Aorta (tissue), 5 donors: Measurements from ENCODE around the gene DNAJA4. TPM values are rescaled to one million over a fixed set of nuclear protein-coding genes. Genes with fewer than 3 reads are reported as not detected.

Source experiments
- ATAC-seq: fragments of 200-7000 bp; cut with Tn5 transposase; one replicate; pipeline ENCODE4 v1.9.1; 2022; ENCODE audit warnings: moderate library complexity; ENCODE audit not compliant: low FRiP score
- DNase-seq, 2 donors: peaks; one replicate each; pipeline ENCODE4 v3.0.0-alpha.2; 2020
- H3K27ac ChIP-seq, 2 donors: one replicate each; pipeline ENCODE4 v1.5.1; 2013; ENCODE audit warnings: low read length in 2 of 2, mild to moderate bottlenecking in 2 of 2, moderate library complexity in 2 of 2, control low read depth in 1 of 2, inconsistent platforms in 1 of 2, low read depth in 1 of 2
- H3K27me3 ChIP-seq, 2 donors: one replicate each; pipeline ENCODE4 v1.6.1; 2013; ENCODE audit warnings: control low read depth in 1 of 2, low read length in 1 of 2, mild to moderate bottlenecking in 1 of 2, moderate library complexity in 1 of 2; ENCODE audit not compliant: insufficient read depth in 2 of 2, control insufficient read depth in 1 of 2
- H3K36me3 ChIP-seq, 2 donors: one replicate each; pipeline ENCODE4 v1.6.1; 2013; ENCODE audit warnings: control low read depth in 1 of 2, low read length in 1 of 2, mild to moderate bottlenecking in 1 of 2; ENCODE audit not compliant: insufficient read depth in 2 of 2, control insufficient read depth in 1 of 2
- H3K4me1 ChIP-seq, 2 donors: one replicate each; pipeline ENCODE4 v1.6.1; 2013; ENCODE audit warnings: low read length in 2 of 2, control low read depth in 1 of 2, mild to moderate bottlenecking in 1 of 2, moderate library complexity in 1 of 2; ENCODE audit not compliant: insufficient read depth in 2 of 2, control insufficient read depth in 1 of 2
- H3K4me3 ChIP-seq, 2 donors: one replicate each; pipeline ENCODE4 v1.5.1; 2013; ENCODE audit warnings: low read length in 2 of 2, control low read depth in 1 of 2, mild to moderate bottlenecking in 1 of 2
- H3K9me3 ChIP-seq: one replicate; pipeline ENCODE4 v1.6.1; 2013; ENCODE audit warnings: mild to moderate bottlenecking, low read length; ENCODE audit not compliant: control insufficient read depth
- WGBS, 2 donors: extraction: QIAGEN DNeasy Blood & Tissue Kit; methylation state at CpG; one replicate each; pipeline ENCODE4 v1.1.7; 2013; 5-methylcytosine and 5-hydroxymethylcytosine counted together
- intact Hi-C, 2 donors: fragments of 100-400 bp; cut with DNase I; formaldehyde crosslinking; loops; one replicate each; pipeline versions ENCODE4 v1.14.2 to v1.15.0; 2022
- polyA plus RNA-seq, 2 donors: library from polyadenylated mRNA; stranded (reverse); fragments of 200-250 nt; gene quantifications; one replicate each; pipeline ENCODE4 v1.2.3, GENCODE V29; 2013
- total RNA-seq, 2 donors: library from RNA; stranded (reverse); fragmentation: NEBNext Ultra II Directional; extraction: Animal tissue kit (Norgen Biotek cat#: 25700); gene quantifications; one replicate each; pipeline ENCODE4 v1.2.1, GENCODE V29; 2021
- donor health status: healthy with polysubstance abuse.
- donor health status: Bipolar disorder and iron deficiency.
- donor health status: DM: no; HTN: no; CAD: no.
- donor health status: DM: no; HTN: no; CAD: no.
- donor health status: DM: yes; HTN: yes; CAD: no.

The DNAJA4 gene
- total and polyA plus RNA-seq, 4 donors: 12.0 to 53.0 (median 18.6) TPM

- intact Hi-C loops: no loop called here
- no peaks in the 10 kb centered on the region for H3K4me1 ChIP-seq
Observed at GRCh38 chr15:78320183-78320582, 55.8 kb downstream of the DNAJA4 start.

GRCh38 chr15:78321041-78321570 is 56.7 kb downstream of the DNAJA4 start:
- intact Hi-C loops: no loop called here

More at GRCh38 chr15:78320183-78320582, 55.8 kb downstream of the DNAJA4 start:
- H3K27ac ChIP-seq: no peak overlapping the region
- DNase-seq: no peak
- no peak overlapping the region for H3K4me3 ChIP-seq
- ATAC-seq: no peak
- H3K27me3 ChIP-seq: no peaks in the 10 kb centered on the region
- WGBS, 2 donors: 91 to 94% methylated on average over 5 of the region's 5 CpGs
- H3K36me3 ChIP-seq: no peaks in the 10 kb centered on the region
- no peaks in the 10 kb centered on the region for H3K9me3 ChIP-seq

DNA sequence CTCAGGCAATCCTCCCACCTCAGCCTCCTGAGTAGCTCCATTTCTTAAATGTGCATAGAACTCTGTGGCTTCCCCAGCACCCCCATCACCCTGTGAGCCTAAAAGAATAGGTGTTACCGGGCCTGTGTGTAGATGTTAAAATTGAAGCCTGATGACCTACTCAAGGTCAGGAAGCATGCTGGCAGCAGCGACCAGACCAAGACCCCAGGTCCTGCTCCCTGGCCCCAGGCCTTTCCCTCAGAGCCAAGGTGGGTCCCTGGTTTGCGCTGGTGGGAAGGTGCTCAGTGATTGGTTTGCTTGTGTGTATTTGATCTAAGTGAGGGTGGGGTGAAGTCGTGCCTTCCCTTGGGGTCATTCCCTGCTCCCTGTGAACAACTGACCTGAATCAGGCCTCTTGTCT is 57.4 kb downstream of the DNAJA4 start:
- intact Hi-C loops: no loop called here
- 78 to 86% methylated on average over 4 of the region's 4 CpGs for WGBS, 2 donors

More at GRCh38 chr15:78321041-78321570, 56.7 kb downstream of the DNAJA4 start:
- DNase-seq (no peak), ATAC-seq (no peak)
- H3K4me1 ChIP-seq: no peaks in the 10 kb centered on the region
- no peaks in the 10 kb centered on the region for H3K36me3 ChIP-seq
- no peak overlapping the region for H3K4me3 ChIP-seq
- H3K27ac ChIP-seq: no peak overlapping the region
- H3K9me3 ChIP-seq: no peaks in the 10 kb centered on the region
- WGBS, 2 donors: 78 to 79% methylated on average over 17 of the region's 17 CpGs
- H3K27me3 ChIP-seq: no peaks in the 10 kb centered on the region

DNA sequence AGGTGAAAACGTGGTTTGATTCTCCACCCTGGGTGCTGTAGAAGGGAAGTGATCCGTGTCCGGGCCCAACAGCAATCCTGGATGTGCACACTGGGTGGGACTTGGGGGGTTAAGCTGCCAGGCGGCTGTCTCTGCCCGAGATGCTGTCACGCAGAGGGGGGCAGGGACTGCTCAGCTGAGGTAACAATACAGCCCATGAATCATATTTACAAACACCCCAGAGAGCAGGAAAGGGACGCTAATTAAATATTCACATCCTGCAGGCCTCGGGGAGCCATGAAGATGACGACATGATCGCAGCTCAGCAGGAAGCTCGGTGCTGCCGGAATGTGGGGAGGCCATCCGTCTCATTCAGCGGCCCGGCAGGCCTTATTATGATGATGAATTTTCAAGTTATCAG is 57.9 kb downstream of the DNAJA4 start:
- Histone ChIP-seq H3K4me3 (no peak overlapping the region), H3K36me3 (no peaks in the 10 kb centered on the region), H3K27me3 (no peaks in the 10 kb centered on the region), H3K4me1 (no peaks in the 10 kb centered on the region), H3K9me3 (no peaks in the 10 kb centered on the region), H3K27ac (no peak overlapping the region)
- intact Hi-C loops: no loop called here
- DNase-seq: no peak
- no peak for ATAC-seq
- 67 to 75% methylated on average over 15 of the region's 15 CpGs for WGBS, 2 donors

More for the DNA sequence above, 57.4 kb downstream of the DNAJA4 start:
- Histone ChIP-seq H3K9me3 (no peaks in the 10 kb centered on the region), H3K36me3 (no peaks in the 10 kb centered on the region), H3K4me1 (no peaks in the 10 kb centered on the region), H3K27me3 (no peaks in the 10 kb centered on the region), H3K4me3 (no peak overlapping the region), H3K27ac (no peak overlapping the region)
- peak in 1 of 2 donors; percentile 11 for DNase-seq
- no peak for ATAC-seq

DNA sequence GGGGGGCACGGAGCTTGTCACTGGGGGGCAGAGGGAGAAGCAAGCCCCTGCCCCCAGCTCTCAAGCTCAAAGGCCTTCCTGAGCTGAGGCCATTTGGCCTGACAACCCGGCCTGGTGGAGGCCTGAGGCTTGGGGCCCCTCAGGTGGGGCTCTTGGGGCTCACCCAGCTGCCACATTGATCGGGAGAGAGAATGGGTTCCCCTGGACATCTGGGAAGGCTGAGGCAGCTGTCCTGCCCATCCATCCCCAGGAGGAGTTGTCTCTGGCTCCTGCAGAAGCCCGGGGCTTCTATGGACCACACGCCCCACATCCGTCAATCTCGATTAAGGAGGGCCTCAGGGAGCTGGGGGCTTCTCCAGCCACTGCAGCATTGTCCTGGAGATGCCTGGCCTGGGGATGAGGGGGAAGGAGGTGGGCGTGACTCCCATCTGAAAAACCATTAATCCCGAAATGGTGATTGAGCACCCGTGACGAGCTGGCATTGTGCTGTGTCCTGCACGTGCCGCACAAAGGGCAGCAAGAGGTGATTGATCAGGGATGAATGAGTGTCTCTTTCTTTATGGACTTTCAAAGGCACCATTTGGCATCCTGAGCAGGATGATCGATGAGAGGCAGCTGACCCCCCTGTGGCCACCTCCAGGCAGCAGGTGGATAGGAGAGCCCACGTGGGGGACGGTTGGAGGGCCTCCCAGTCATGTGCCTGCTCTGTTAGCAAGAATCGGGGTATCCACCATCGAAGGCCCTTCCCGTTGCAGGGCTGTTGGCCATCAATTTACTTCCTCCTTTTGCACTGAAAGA is 58.6 kb downstream of the DNAJA4 start:
- no peak overlapping the region for H3K27ac ChIP-seq
- no peaks in the 10 kb centered on the region for H3K4me1 ChIP-seq
- H3K36me3 ChIP-seq: no peaks in the 10 kb centered on the region
- 69 to 74% methylated on average over 19 of the region's 19 CpGs for WGBS, 2 donors
- H3K27me3 ChIP-seq: no peaks in the 10 kb centered on the region
- H3K9me3 ChIP-seq: no peaks in the 10 kb centered on the region
- H3K4me3 ChIP-seq: no peak overlapping the region
- ATAC-seq: no peak
- no peak for DNase-seq
- intact Hi-C loops: no loop called here

- intact Hi-C loops: no loop called here
- DNase-seq (no peak), ATAC-seq (no peak)
- Histone ChIP-seq H3K36me3 (no peaks in the 10 kb centered on the region), H3K27me3 (no peaks in the 10 kb centered on the region), H3K27ac (no peak overlapping the region), H3K4me3 (no peak overlapping the region), H3K9me3 (no peaks in the 10 kb centered on the region), H3K4me1 (no peaks in the 10 kb centered on the region)
- 65 to 74% methylated on average over 7 of the region's 7 CpGs for WGBS, 2 donors
Observed at GRCh38 chr15:78323693-78324092, 59.3 kb downstream of the DNAJA4 start.

DNA sequence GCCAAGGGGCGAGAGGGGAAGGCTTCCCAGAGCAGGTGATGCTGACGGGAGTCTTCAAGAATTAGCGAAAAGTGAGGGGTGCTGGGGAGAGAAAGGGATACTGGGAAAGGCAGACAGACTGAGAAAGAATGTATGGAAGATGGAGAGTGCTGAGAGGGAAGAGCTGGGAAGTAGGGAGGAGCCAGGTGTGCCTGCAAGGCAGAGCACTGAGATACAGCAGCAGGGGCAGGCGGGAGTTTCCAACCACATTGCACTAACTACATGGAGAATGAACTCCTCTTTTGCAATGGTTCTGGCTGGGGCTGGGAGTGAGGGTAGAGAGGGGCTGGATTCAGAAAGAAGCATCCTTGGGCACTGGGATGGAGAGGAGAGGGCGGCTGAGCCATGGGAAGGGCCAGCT is 59.8 kb downstream of the DNAJA4 start:
- no peak overlapping the region for H3K4me3 ChIP-seq
- no peaks in the 10 kb centered on the region for H3K27me3 ChIP-seq
- intact Hi-C loops: no loop called here
- no peaks in the 10 kb centered on the region for H3K4me1 ChIP-seq
- no peak for DNase-seq
- H3K27ac ChIP-seq: no peak overlapping the region
- no peaks in the 10 kb centered on the region for H3K9me3 ChIP-seq
- no peaks in the 10 kb centered on the region for H3K36me3 ChIP-seq
- 85 to 90% methylated on average over 5 of the region's 5 CpGs for WGBS, 2 donors
- ATAC-seq: no peak

DNA sequence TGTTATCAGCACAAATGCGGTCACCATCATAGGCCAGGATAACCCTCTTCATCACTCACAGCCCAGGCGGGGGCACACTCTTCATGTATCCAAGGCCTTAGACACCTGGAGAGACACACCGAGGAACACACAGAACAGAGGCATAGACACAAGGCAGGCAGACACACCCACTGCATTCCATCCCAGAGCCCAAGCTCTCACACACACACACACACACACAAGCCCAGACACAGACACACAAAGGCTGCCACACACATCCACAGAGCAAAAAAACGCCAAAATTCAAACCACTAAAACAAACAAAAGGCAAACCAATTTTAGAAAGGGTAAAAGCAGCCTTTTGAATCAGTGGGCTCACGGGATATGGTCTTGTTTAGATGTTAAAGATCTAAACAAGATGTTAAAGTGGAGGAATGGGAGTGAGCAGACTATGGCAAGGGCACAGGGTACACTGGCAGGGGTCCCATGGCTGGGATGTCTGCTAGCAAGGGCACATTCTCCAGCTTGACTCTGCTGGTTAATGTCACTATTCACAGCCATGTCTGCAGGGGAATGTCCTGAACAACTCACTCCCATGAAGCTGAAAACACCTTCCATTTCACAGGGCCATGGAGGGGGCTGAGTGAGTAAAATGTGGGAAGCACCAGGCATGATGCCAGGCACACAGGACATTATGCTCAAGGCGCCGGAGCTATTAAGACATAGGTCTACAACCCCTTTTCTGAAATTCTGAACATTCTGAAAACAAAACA is 60.9 kb downstream of the DNAJA4 start:
- no peaks in the 10 kb centered on the region for H3K27me3 ChIP-seq
- WGBS, 2 donors: 59 to 60% methylated on average over 7 of the region's 7 CpGs
- intact Hi-C loops: no loop called here
- ATAC-seq: no peak
- H3K4me3 ChIP-seq: no peak overlapping the region
- DNase-seq: no peak
- no peak overlapping the region for H3K27ac ChIP-seq
- H3K9me3 ChIP-seq: no peaks in the 10 kb centered on the region
- no peaks in the 10 kb centered on the region for H3K36me3 ChIP-seq
- H3K4me1 ChIP-seq: no peaks in the 10 kb centered on the region
